Heart right ventricle (tissue), 16 donors: Measurements from ENCODE around the gene GLB1L3. TPM values are rescaled to one million over a fixed set of nuclear protein-coding genes. Genes with fewer than 3 reads are reported as not detected.
A peak's percentile ranks its signal among the peaks of the same experiment; 100 is the strongest.
"Not testable (repeated sequence)": the region's sequence is repeated elsewhere in the genome, so short reads cannot be mapped to it uniquely, and the experiment has no call there.

Experiments used
- ATAC-seq, 8 donors: fragments of 200-7000 bp; cut with Tn5 transposase; one replicate each; pipeline ENCODE4 v1.9.1; 2020; ENCODE audit warnings: mild to moderate bottlenecking in 8 of 8, moderate library complexity in 8 of 8, moderate number of reproducible peaks in 1 of 8
- DNase-seq, 2 donors: peaks; one replicate each; pipeline ENCODE4 v3.0.0-alpha.2; 2020
- H3K27ac ChIP-seq, 10 donors: fragments of 200-600 bp; sonication (generic) in 2 of 10; one replicate each; pipeline versions ENCODE4 v1.5.0 to v1.8.0; 2020 to 2022; ENCODE audit warnings: mild to moderate bottlenecking in 3 of 10
- H3K27me3 ChIP-seq, 7 donors: fragments of 200-600 bp; one replicate each; pipeline ENCODE4 v1.8.0; 2021 to 2022; ENCODE audit warnings: mild to moderate bottlenecking in 2 of 7
- H3K36me3 ChIP-seq, 9 donors: fragments of 200-600 bp; sonication (generic) in 1 of 9; one replicate each; pipeline versions ENCODE4 v1.5.0 to v1.8.0; 2020 to 2022; ENCODE audit warnings: mild to moderate bottlenecking in 2 of 9
- H3K4me1 ChIP-seq, 9 donors: fragments of 200-600 bp; sonication (generic) in 1 of 9; one replicate each; pipeline versions ENCODE4 v1.5.0 to v1.8.0; 2020 to 2022; ENCODE audit warnings: mild to moderate bottlenecking in 4 of 9
- H3K4me3 ChIP-seq, 10 donors: fragments of 200-600 bp; sonication (generic) in 2 of 10; one replicate each; pipeline versions ENCODE4 v1.5.0 to v1.8.0; 2020 to 2022; ENCODE audit warnings: mild to moderate bottlenecking in 7 of 10, moderate library complexity in 2 of 10
- H3K9me3 ChIP-seq, 11 donors: fragments of 200-600 bp in 10 of 11; sonication (generic) in 2 of 11; one replicate each; pipeline versions ENCODE4 v1.5.0 to v1.8.0; 2013 to 2022; ENCODE audit warnings: mild to moderate bottlenecking in 2 of 11, control low read depth in 1 of 11, moderate library complexity in 1 of 11
- WGBS, 2 donors: extraction: QIAGEN DNeasy Blood & Tissue Kit; methylation state at CpG; one replicate each; pipeline ENCODE4 v1.1.7; 2013; ENCODE audit warnings: inconsistent platforms in 1 of 2; 5-methylcytosine and 5-hydroxymethylcytosine counted together
- intact Hi-C, 10 donors: fragments of 100-400 bp; cut with DNase I; formaldehyde crosslinking; loops; one replicate each; pipeline versions ENCODE4 v1.11.1 to v1.14.2; 2022
- polyA plus RNA-seq, 2 donors: library from polyadenylated mRNA; stranded (reverse); fragments of 200-250 nt; gene quantifications; one replicate each; pipeline ENCODE4 v1.2.3, GENCODE V29; 2013
- total RNA-seq, 10 donors: library from RNA; stranded (reverse); fragmentation: NEBNext Ultra II Directional in 3 of 10; extraction: Animal tissue kit (Norgen Biotek cat#: 25700) in 3 of 10; gene quantifications; one replicate each; pipeline versions ENCODE4 v1.2.1 to v1.2.4, GENCODE V29; 2021 to 2023
- TF ChIP-seq, protein P1 (sequence below), 9 donors: fragments of 200-600 bp; sonication (generic) in 2 of 9; IDR thresholded peaks; one replicate each; pipeline versions ENCODE4 v1.5.0 to v1.8.0; 2021 to 2022; ENCODE audit warnings: antibody characterized with exemption in 9 of 9, mild to moderate bottlenecking in 5 of 9, moderate library complexity in 1 of 9
- donor health status: Arrhythmogenic right ventricular cardiomyopathy.
- donor health status: ischemic (EF 13 %, LVEDD 7.1; RV severe dilation, severe dysfunction).
- donor health status: healthy with polysubstance abuse.
- donor health status: DM: no; HTN: yes; CAD: no.
- donor health status: DM: no; HTN: no; CAD: no.
- donor health status: ischemic (EF 25% LVEDD 6.9; RV normal size, moderate dysfunction).
- donor health status: ischemic (EF 25% LVEDD 5.7; RV mildly dilated, moderate dysfunction).
- donor health status: healthy.
- donor health status: DM: yes; HTN: yes; CAD: no.
- donor health status: Ischemic cardiomyopathy.
- donor health status: ischemic (EF 35%, LVEDD 5.7; RV mildly dilated, moderate dysfunction).
- donor health status: nonischemic (EF 11% LVEDD 7.7; RV severe dilation, severe dysfunction).
- donor health status: DM: yes; HTN: yes; CAD: no.
- donor health status: PGD.
- donor health status: ischemic (EF 29% LVEDD 5.4; RV normal size, mild dysfunction).
- donor health status: nonischemic (EF 23%, LVEDD 6.1; RV moderate dilation, normal function).

Gene GLB1L3
- total and polyA plus RNA-seq, 12 donors: not detected

DNA sequence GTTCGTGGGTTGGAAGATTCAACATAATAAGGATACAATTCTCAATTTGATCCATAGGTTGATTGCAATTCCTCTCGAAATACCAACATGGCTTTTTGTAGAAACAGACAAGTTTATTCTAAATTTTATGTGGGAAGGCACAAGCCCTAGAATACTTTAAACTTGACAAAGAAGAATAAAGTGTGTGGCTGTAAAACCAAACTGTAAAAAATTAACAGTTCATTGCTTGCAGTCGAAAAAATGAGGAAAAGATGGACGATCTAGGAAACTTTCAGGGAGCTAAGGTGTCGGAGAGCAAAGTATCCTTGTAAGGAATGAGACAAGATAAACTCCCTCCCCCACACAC lies 1.0 kb upstream of the GLB1L3 start:
- intact Hi-C loops: no loop called here
- DNase-seq (no peak), ATAC-seq (no peak)
- H3K36me3 ChIP-seq: no peaks in the 10 kb centered on the region
- H3K4me1 ChIP-seq: peaks cover 9 to 25% (median 19%) of the 10 kb centered on the region in 9 donors
- peaks cover 0 to 6% (median 0%) of the 10 kb centered on the region in 11 donors for H3K9me3 ChIP-seq
- TF ChIP-seq, protein P1, sequence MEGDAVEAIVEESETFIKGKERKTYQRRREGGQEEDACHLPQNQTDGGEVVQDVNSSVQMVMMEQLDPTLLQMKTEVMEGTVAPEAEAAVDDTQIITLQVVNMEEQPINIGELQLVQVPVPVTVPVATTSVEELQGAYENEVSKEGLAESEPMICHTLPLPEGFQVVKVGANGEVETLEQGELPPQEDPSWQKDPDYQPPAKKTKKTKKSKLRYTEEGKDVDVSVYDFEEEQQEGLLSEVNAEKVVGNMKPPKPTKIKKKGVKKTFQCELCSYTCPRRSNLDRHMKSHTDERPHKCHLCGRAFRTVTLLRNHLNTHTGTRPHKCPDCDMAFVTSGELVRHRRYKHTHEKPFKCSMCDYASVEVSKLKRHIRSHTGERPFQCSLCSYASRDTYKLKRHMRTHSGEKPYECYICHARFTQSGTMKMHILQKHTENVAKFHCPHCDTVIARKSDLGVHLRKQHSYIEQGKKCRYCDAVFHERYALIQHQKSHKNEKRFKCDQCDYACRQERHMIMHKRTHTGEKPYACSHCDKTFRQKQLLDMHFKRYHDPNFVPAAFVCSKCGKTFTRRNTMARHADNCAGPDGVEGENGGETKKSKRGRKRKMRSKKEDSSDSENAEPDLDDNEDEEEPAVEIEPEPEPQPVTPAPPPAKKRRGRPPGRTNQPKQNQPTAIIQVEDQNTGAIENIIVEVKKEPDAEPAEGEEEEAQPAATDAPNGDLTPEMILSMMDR (IDR thresholded peaks at IDR 0.05): no peak
- peaks cover 20 to 100% (median 95%) of the 10 kb centered on the region in 7 donors for H3K27me3 ChIP-seq
- WGBS, 2 donors: 21 to 23% methylated on average over 5 of the region's 5 CpGs
- H3K27ac ChIP-seq: no peak overlapping the region
- H3K4me3 ChIP-seq: peak overlapping the region in 1 of 10 donors; percentile 55

DNA sequence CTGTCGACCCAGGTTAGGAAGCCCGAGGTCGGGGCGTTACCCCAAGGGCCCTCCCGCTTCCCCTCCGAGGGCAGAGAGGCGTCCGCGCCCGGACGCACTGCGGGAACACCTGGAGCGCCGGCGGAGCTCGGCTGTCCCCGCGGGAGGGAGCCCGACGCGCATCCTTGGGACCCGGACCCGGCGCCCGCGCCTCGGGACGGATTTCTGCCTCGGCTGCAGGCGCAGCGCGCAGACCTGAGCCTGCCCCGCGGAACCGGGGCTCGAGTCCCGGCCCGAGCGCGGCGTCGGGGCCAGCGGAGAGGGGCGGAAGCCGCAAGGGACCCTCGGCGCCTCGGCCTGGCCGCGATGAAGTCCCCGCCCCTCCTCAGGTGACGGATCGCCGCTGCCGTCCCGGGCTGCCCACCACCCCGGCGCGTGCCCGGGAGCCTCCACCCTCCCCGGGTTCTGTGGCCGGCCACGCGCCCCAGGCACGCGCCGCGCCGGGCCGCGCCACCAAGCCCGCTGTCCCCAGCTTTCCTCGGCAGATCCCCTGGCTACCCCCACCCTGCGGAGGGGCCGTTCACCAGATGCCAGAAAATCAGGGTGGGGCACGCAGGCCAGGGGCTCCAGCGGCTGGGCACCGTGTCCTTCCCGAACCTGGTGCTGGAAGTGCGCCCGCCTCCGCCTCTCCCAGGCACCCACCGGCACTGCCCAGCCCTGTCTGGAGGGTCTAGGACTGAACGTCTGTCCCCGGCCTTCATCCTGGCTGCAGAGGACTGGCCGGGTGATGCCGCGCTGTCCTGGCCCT lies 410 bp downstream of the GLB1L3 start:
- Histone ChIP-seq H3K27me3 (peaks cover 20 to 97% (median 90%) of the 10 kb centered on the region in 7 donors), H3K9me3 (peaks cover 0 to 6% (median 0%) of the 10 kb centered on the region in 11 donors), H3K36me3 (no peaks in the 10 kb centered on the region), H3K4me3 (peak overlapping the region in 9 of 10 donors; percentile 8 to 55 (median 31)), H3K4me1 (peaks cover 9 to 25% (median 19%) of the 10 kb centered on the region in 9 donors), H3K27ac (no peak overlapping the region)
- intact Hi-C loops: no loop called here
- TF ChIP-seq, protein P1 (IDR thresholded peaks at IDR 0.05): no peak
- 1% methylated on average over 70 to 88 of the region's 88 CpGs for WGBS, 2 donors
- DNase-seq (no peak), ATAC-seq (peak in 2 of 8 donors; percentile 15 to 48)

DNA sequence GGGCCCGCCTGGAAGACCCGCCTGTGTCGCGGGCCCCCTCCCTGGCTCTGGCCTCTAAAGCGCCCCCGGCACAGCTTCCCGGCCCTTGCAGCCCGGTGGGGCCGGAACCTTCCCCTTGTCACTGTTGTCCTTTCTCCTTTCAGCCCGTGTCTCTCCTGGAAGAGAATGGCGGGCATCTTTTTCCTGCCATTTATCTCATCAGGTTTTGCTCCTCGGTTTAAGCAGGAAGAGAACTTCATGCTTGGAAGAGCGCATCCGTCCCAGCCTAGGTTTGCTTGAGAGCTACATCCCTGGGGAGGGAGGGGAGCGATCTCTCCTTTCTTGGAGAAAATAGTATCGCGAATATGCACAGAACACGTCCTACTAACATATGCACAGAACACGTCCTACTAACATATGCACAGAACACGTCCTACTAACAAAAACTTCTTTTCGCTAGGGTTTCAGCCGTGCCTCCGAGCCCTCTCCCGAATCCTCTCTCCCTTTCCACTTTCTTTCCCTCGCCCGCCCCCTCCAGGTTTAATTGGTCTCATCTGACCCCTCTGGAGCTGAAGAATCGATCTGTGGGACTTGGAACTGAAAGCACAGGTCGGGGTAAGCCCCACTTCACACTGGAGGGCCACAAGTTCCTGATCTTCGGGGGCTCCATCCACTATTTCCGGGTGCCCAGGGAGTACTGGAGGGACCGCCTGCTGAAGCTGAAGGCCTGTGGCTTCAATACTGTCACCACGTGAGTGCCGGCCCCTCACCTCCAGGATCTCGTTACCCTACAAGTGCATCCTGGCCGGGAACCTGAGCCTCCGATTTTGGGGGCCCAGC lies 1.2 kb downstream of the GLB1L3 start:
- TF ChIP-seq, protein P1 (IDR thresholded peaks at IDR 0.05): no peak
- WGBS, 2 donors: 12 to 13% methylated on average over 36 of the region's 36 CpGs
- Histone ChIP-seq H3K4me3 (peak overlapping the region in 6 of 10 donors; percentile 16 to 55 (median 34)), H3K27ac (no peak overlapping the region), H3K4me1 (peaks cover 9 to 25% (median 19%) of the 10 kb centered on the region in 9 donors), H3K27me3 (peaks cover 20 to 89% (median 82%) of the 10 kb centered on the region in 7 donors), H3K36me3 (no peaks in the 10 kb centered on the region), H3K9me3 (peaks cover 0 to 6% (median 0%) of the 10 kb centered on the region in 11 donors)
- intact Hi-C loops: no loop called here
- ATAC-seq: no peak
- no peak for DNase-seq

DNA sequence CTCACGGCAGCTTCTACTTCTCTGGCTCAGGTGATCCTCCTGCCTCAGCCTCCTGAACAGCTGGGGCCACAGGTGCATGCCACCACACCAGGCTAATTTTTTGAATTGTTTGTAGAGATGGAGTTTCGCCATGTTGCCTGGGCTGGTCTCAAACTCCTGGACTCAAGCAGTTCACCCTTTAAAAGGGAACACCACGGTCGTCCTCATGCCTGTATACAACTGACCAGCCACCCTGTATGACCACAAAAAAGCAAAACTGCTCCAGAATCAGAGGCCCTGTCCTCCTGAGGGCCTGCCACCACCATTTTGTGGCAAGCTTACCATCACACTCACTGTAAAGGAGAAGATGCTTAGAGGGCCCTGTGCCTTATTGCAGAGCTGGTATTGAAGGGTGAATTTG lies 2.2 kb downstream of the GLB1L3 start:
- TF ChIP-seq, protein P1 (IDR thresholded peaks at IDR 0.05): no peak
- Histone ChIP-seq H3K9me3 (peaks cover 0 to 6% (median 0%) of the 10 kb centered on the region in 11 donors), H3K27me3 (peaks cover 20 to 80% (median 73%) of the 10 kb centered on the region in 7 donors), H3K36me3 (no peaks in the 10 kb centered on the region), H3K27ac (no peak overlapping the region), H3K4me3 (no peak overlapping the region), H3K4me1 (peaks cover 9 to 25% (median 19%) of the 10 kb centered on the region in 9 donors)
- DNase-seq: no peak
- no peak for ATAC-seq
- intact Hi-C loops: no loop called here
- 94 to 97% methylated on average over 4 of the region's 4 CpGs for WGBS, 2 donors

DNA sequence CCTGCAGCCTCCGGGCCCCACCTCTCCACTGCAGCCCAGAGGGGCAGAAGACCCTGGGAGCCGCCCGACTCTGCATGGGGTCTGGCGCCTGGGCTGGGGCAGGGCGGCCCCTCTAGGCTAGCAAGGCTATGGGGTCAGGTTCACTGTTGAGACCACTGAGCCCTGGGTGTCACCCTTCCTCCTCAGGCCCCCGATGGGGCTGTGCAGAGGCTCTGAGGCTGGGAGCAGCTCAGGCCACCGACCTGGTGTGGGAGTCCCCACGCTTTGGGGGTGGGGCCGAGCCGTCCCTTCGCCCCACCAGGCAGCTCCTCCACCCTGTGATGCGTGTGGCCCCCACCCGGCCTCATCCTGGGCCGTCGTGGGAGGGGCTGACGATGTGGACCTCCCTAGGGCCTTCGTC lies 5.5 kb downstream of the GLB1L3 start:
- H3K27me3 ChIP-seq: peaks cover 10 to 50% (median 40%) of the 10 kb centered on the region in 7 donors
- ATAC-seq: peak in 2 of 8 donors; percentile 21 to 47
- not testable (repeated sequence) for DNase-seq

More for the DNA sequence above, 5.5 kb downstream of the GLB1L3 start:
- peaks cover 5 to 11% (median 7%) of the 10 kb centered on the region in 9 donors for H3K4me1 ChIP-seq
- H3K36me3 ChIP-seq, H3K9me3 ChIP-seq, H3K4me3 ChIP-seq, H3K27ac ChIP-seq, intact Hi-C loops: not testable (repeated sequence)
- 77 to 80% methylated on average over 5 to 10 of the region's 17 CpGs for WGBS, 2 donors
